ENCODE data around the gene GASK1A.

- TF ChIP-seq CTCF (conservative IDR thresholded peaks at IDR 0.05) (no peak), EZH2 (IDR thresholded peaks at IDR 0.05; ENCODE audit: low read depth) (no peak)
These were observed 17.5 kb downstream of the GASK1A start for GRCh38 chr3:42996633-42997075.

All from PC-9 (cell line).